Measurements from ENCODE around the gene N4BP2L2.
"Not testable (repeated sequence)": the region's sequence is repeated elsewhere in the genome, so short reads cannot be mapped to it uniquely, and the experiment has no call there.

The N4BP2L2 gene

GRCh38 chr13:32582281-32582680, 43.7 kb upstream of the N4BP2L2 start:
- H3K4me1 ChIP-seq (ENCODE audit: insufficient read depth, low read length), result peaks cover 11% of the 10 kb centered on the region
- H3K4me3 ChIP-seq (ENCODE audit: low read depth in 1 of 2, low read length in 2 of 2), result no peak overlapping the region
- TF ChIP-seq EZH2 (IDR thresholded peaks at IDR 0.05; ENCODE audit: borderline replicate concordance, low read depth, low read length, severe bottlenecking) (no peak), CTCF (IDR thresholded peaks at IDR 0.05; ENCODE audit: borderline replicate concordance, extremely low read depth, low read length, poor library complexity, severe bottlenecking) (no peak)
- no peaks in the 10 kb centered on the region for H3K36me3 ChIP-seq (ENCODE audit: insufficient read depth, low read length)
- peaks cover 9% of the 10 kb centered on the region for H3K9me3 ChIP-seq (ENCODE audit: insufficient read depth, low read length, severe bottlenecking)
- ATAC-seq (ENCODE audit: insufficient read depth, low read depth) (no peak), DNase-seq (no peak)
- peaks cover 6% of the 10 kb centered on the region for H3K79me2 ChIP-seq (ENCODE audit: insufficient read depth, low read length)
- H3K27me3 ChIP-seq (ENCODE audit: insufficient read depth, low read length, poor library complexity), result no peaks in the 10 kb centered on the region
- peaks cover 2% of the 10 kb centered on the region; the same call in 1 of the 2 replicates for H4K20me1 ChIP-seq (ENCODE audit: insufficient read depth, low read length)
- no peak overlapping the region for H3K9ac ChIP-seq (ENCODE audit: low read depth, low read length)
- H3K27ac ChIP-seq (ENCODE audit: low read length), result no peak overlapping the region
- H3K4me2 ChIP-seq (ENCODE audit: insufficient read depth, low read length), result no peak overlapping the region
- H2AFZ ChIP-seq (ENCODE audit: low read depth, low read length), result no peak overlapping the region

- DNase-seq (no peak), ATAC-seq (ENCODE audit: insufficient read depth, low read depth) (no peak)
- Histone ChIP-seq H4K20me1 (ENCODE audit: insufficient read depth, low read length) (no peaks in the 10 kb centered on the region), H3K4me2 (ENCODE audit: insufficient read depth, low read length) (no peak overlapping the region), H3K9ac (ENCODE audit: low read depth, low read length) (no peak overlapping the region), H3K4me1 (ENCODE audit: insufficient read depth, low read length) (peaks cover 11% of the 10 kb centered on the region), H3K36me3 (ENCODE audit: insufficient read depth, low read length) (no peaks in the 10 kb centered on the region), H3K79me2 (ENCODE audit: insufficient read depth, low read length) (no peaks in the 10 kb centered on the region), H3K9me3 (ENCODE audit: insufficient read depth, low read length, severe bottlenecking) (peaks cover 14% of the 10 kb centered on the region), H3K27me3 (ENCODE audit: insufficient read depth, low read length, poor library complexity) (no peaks in the 10 kb centered on the region), H3K4me3 (ENCODE audit: low read depth in 1 of 2, low read length in 2 of 2) (no peak overlapping the region), H2AFZ (ENCODE audit: low read depth, low read length) (no peak overlapping the region), H3K27ac (ENCODE audit: low read length) (no peak overlapping the region)
- TF ChIP-seq CTCF (IDR thresholded peaks at IDR 0.05; ENCODE audit: borderline replicate concordance, extremely low read depth, low read length, poor library complexity, severe bottlenecking) (peak; percentile 71), EZH2 (IDR thresholded peaks at IDR 0.05; ENCODE audit: borderline replicate concordance, low read depth, low read length, severe bottlenecking) (no peak)
These were observed 42.7 kb upstream of the N4BP2L2 start for GRCh38 chr13:32581177-32581786.

- Histone ChIP-seq H3K27me3 (ENCODE audit: insufficient read depth, low read length, poor library complexity) (no peaks in the 10 kb centered on the region), H3K79me2 (ENCODE audit: insufficient read depth, low read length) (no peaks in the 10 kb centered on the region), H3K4me1 (ENCODE audit: insufficient read depth, low read length) (no peaks in the 10 kb centered on the region), H3K9ac (ENCODE audit: low read depth, low read length) (no peak overlapping the region), H3K4me2 (ENCODE audit: insufficient read depth, low read length) (no peak overlapping the region), H4K20me1 (ENCODE audit: insufficient read depth, low read length) (no peaks in the 10 kb centered on the region), H2AFZ (ENCODE audit: low read depth, low read length) (no peak overlapping the region), H3K27ac (ENCODE audit: low read length) (no peak overlapping the region), H3K9me3 (ENCODE audit: insufficient read depth, low read length, severe bottlenecking) (peaks cover 14% of the 10 kb centered on the region), H3K36me3 (ENCODE audit: insufficient read depth, low read length) (no peaks in the 10 kb centered on the region), H3K4me3 (ENCODE audit: low read depth in 1 of 2, low read length in 2 of 2) (no peak overlapping the region)
- DNase-seq, result no peak
- ATAC-seq (ENCODE audit: insufficient read depth, low read depth), result no peak
- TF ChIP-seq CTCF (IDR thresholded peaks at IDR 0.05; ENCODE audit: borderline replicate concordance, extremely low read depth, low read length, poor library complexity, severe bottlenecking), result no peak
- no peak for TF ChIP-seq EZH2 (IDR thresholded peaks at IDR 0.05; ENCODE audit: borderline replicate concordance, low read depth, low read length, severe bottlenecking)
These were observed 38.4 kb upstream of the N4BP2L2 start for GRCh38 chr13:32577032-32577431.

GRCh38 chr13:32575687-32576086, 37.1 kb upstream of the N4BP2L2 start:
- ATAC-seq (ENCODE audit: insufficient read depth, low read depth); DNase-seq; H4K20me1 ChIP-seq (ENCODE audit: insufficient read depth, low read length); H2AFZ ChIP-seq (ENCODE audit: low read depth, low read length); H3K27me3 ChIP-seq (ENCODE audit: insufficient read depth, low read length, poor library complexity); H3K36me3 ChIP-seq (ENCODE audit: insufficient read depth, low read length); H3K79me2 ChIP-seq (ENCODE audit: insufficient read depth, low read length); H3K4me1 ChIP-seq (ENCODE audit: insufficient read depth, low read length); H3K4me3 ChIP-seq (ENCODE audit: low read depth in 1 of 2, low read length in 2 of 2); H3K9ac ChIP-seq (ENCODE audit: low read depth, low read length); H3K27ac ChIP-seq (ENCODE audit: low read length); H3K4me2 ChIP-seq (ENCODE audit: insufficient read depth, low read length): not testable (repeated sequence)
- peaks cover 14% of the 10 kb centered on the region for H3K9me3 ChIP-seq (ENCODE audit: insufficient read depth, low read length, severe bottlenecking)

- ATAC-seq (ENCODE audit: insufficient read depth, low read depth); H3K4me2 ChIP-seq (ENCODE audit: insufficient read depth, low read length); H2AFZ ChIP-seq (ENCODE audit: low read depth, low read length); H3K9ac ChIP-seq (ENCODE audit: low read depth, low read length); H3K36me3 ChIP-seq (ENCODE audit: insufficient read depth, low read length); H3K79me2 ChIP-seq (ENCODE audit: insufficient read depth, low read length); H3K4me3 ChIP-seq (ENCODE audit: low read depth in 1 of 2, low read length in 2 of 2); H3K4me1 ChIP-seq (ENCODE audit: insufficient read depth, low read length); DNase-seq; H3K27me3 ChIP-seq (ENCODE audit: insufficient read depth, low read length, poor library complexity); H3K27ac ChIP-seq (ENCODE audit: low read length); H4K20me1 ChIP-seq (ENCODE audit: insufficient read depth, low read length): not testable (repeated sequence)
- H3K9me3 ChIP-seq (ENCODE audit: insufficient read depth, low read length, severe bottlenecking), result peaks cover 13% of the 10 kb centered on the region
These were observed 22.2 kb upstream of the N4BP2L2 start for GRCh38 chr13:32560842-32561241.
